Endodermal cell (in vitro differentiated cells): ENCODE results near the gene BACH2. TPM values are rescaled to one million over a fixed set of nuclear protein-coding genes. Genes with fewer than 3 reads are reported as not detected.

Experiments used
- DNase-seq: peaks from one replicate; pipeline ENCODE4 v3.0.0-alpha.2; 2017
- H3K27ac ChIP-seq: 2 replicates; pipeline ENCODE4 v1.5.1; 2013; ENCODE audit warnings: mild to moderate bottlenecking, low read depth, low read length, moderate library complexity
- H3K27me3 ChIP-seq: 2 replicates; pipeline ENCODE4 v1.6.1; 2013; ENCODE audit warnings: mild to moderate bottlenecking, low read length, moderate library complexity; ENCODE audit not compliant: insufficient read depth, control insufficient read depth, poor library complexity, severe bottlenecking
- H3K36me3 ChIP-seq: 2 replicates; pipeline ENCODE4 v1.7.0; 2013; ENCODE audit warnings: mild to moderate bottlenecking, low read length, moderate library complexity; ENCODE audit not compliant: control insufficient read depth, insufficient read depth
- H3K4me1 ChIP-seq: one replicate; pipeline ENCODE4 v1.7.0; 2013; ENCODE audit warnings: low read length; ENCODE audit not compliant: control insufficient read depth, insufficient read depth
- H3K4me3 ChIP-seq: 2 replicates; pipeline ENCODE4 v1.5.1; 2013; ENCODE audit warnings: mild to moderate bottlenecking, low read length, moderate library complexity
- H3K9ac ChIP-seq: 2 replicates; pipeline ENCODE4 v1.6.1; 2013; ENCODE audit warnings: mild to moderate bottlenecking, low read length, moderate library complexity; ENCODE audit not compliant: poor library complexity, severe bottlenecking; ENCODE audit errors: extremely low read depth
- H3K9me3 ChIP-seq: 2 replicates; pipeline ENCODE4 v1.6.1; 2013; ENCODE audit warnings: mild to moderate bottlenecking, low read length, moderate library complexity; ENCODE audit not compliant: control insufficient read depth
- H3K27ac Mint-ChIP-seq: 2 replicates; pipeline ENCODE4 v1.8.0; 2020; ENCODE audit warnings: mixed read lengths
- H3K27me3 Mint-ChIP-seq: 2 replicates; pipeline ENCODE4 v1.8.0; 2021; ENCODE audit warnings: mild to moderate bottlenecking, mixed read lengths; ENCODE audit not compliant: insufficient read depth
- H3K36me3 Mint-ChIP-seq: 2 replicates; pipeline ENCODE4 v1.8.0; 2020; ENCODE audit warnings: low read depth, mixed read lengths
- H3K4me1 Mint-ChIP-seq: 2 replicates; pipeline ENCODE4 v1.8.0; 2020; ENCODE audit warnings: mixed read lengths
- H3K4me3 Mint-ChIP-seq: 2 replicates; pipeline ENCODE4 v1.8.0; 2020; ENCODE audit warnings: mild to moderate bottlenecking, moderate library complexity, mixed read lengths
- H3K9me3 Mint-ChIP-seq: 2 replicates; pipeline ENCODE4 v1.8.0; 2020; ENCODE audit warnings: mild to moderate bottlenecking, mixed read lengths
- CTCF ChIP-seq: fragments of 200-600 bp; sonication (generic); conservative IDR thresholded peaks from 2 replicates; pipeline ENCODE4 v1.5.0; 2021; ENCODE audit warnings: antibody characterized with exemption, mild to moderate bottlenecking
- WGBS, 2 experiments: methylation state at CpG; one replicate each; pipeline versions ENCODE4 v1.1.5 to v1.1.7; 2013; ENCODE audit warnings: missing lambda C conversion rate in 2 of 2, mixed read lengths in 1 of 2; ENCODE audit not compliant: insufficient coverage in 1 of 2, insufficient read length in 1 of 2; 5-methylcytosine and 5-hydroxymethylcytosine counted together
- total RNA-seq, 2 donors: library from RNA; stranded (reverse); fragmentation: NEBNext Ultra II Directional in 1 of 2; extraction: Animal tissue kit (Norgen Biotek cat#: 25700) in 1 of 2; gene quantifications; 2 replicates in 1 of 2; 3 replicates in 1 of 2; pipeline ENCODE4 v1.2.1, GENCODE V29; 2021

The BACH2 gene
- total RNA-seq, 2 donors from 2014 or later = 11.0 to 22.3 TPM

GRCh38 chr6:89917801-89918366, 378.8 kb downstream of the BACH2 start:
- no peaks in the 10 kb centered on the region for H3K4me1 Mint-ChIP-seq
- no peaks in the 10 kb centered on the region for H3K36me3 ChIP-seq
- H3K4me1 ChIP-seq = no peaks in the 10 kb centered on the region
- no peaks in the 10 kb centered on the region for H3K27me3 Mint-ChIP-seq
- no peak overlapping the region for H3K27ac ChIP-seq
- peaks cover 15% of the 10 kb centered on the region for H3K9me3 Mint-ChIP-seq
- peaks cover 12% of the 10 kb centered on the region for H3K9me3 ChIP-seq
- no peak for TF ChIP-seq CTCF
- no peak overlapping the region for H3K27ac Mint-ChIP-seq
- 40 to 82% methylated on average over 1 to 3 of the region's 3 CpGs for WGBS, 2 experiments
- no peak overlapping the region for H3K4me3 ChIP-seq
- no peaks in the 10 kb centered on the region for H3K36me3 Mint-ChIP-seq
- no peaks in the 10 kb centered on the region for H3K27me3 ChIP-seq
- DNase-seq = no peak
- H3K4me3 Mint-ChIP-seq = no peak overlapping the region
- no peak overlapping the region for H3K9ac ChIP-seq

GRCh38 chr6:89917216-89917615, 379.4 kb downstream of the BACH2 start:
- Histone ChIP-seq H3K27me3 (no peaks in the 10 kb centered on the region), H3K9ac (no peak overlapping the region), H3K36me3 (no peaks in the 10 kb centered on the region), H3K9me3 (peaks cover 12% of the 10 kb centered on the region), H3K27ac (no peak overlapping the region), H3K4me3 (no peak overlapping the region), H3K4me1 (no peaks in the 10 kb centered on the region)
- Mint-ChIP-seq H3K9me3 (peaks cover 15% of the 10 kb centered on the region), H3K27ac (no peak overlapping the region), H3K27me3 (no peaks in the 10 kb centered on the region), H3K4me3 (no peak overlapping the region), H3K36me3 (no peaks in the 10 kb centered on the region), H3K4me1 (no peaks in the 10 kb centered on the region)
- 90 to 93% methylated on average over 4 of the region's 4 CpGs for WGBS, 2 experiments
- no peak for TF ChIP-seq CTCF
- no peak for DNase-seq

- peaks cover 15% of the 10 kb centered on the region for H3K9me3 Mint-ChIP-seq
- Histone ChIP-seq H3K9me3 (peaks cover 12% of the 10 kb centered on the region), H3K27ac (no peak overlapping the region), H3K4me3 (no peak overlapping the region), H3K9ac (no peak overlapping the region), H3K27me3 (no peaks in the 10 kb centered on the region), H3K36me3 (no peaks in the 10 kb centered on the region), H3K4me1 (no peaks in the 10 kb centered on the region)
- no peak for TF ChIP-seq CTCF
- H3K27ac Mint-ChIP-seq = no peak overlapping the region
- 93 to 100% methylated on average over 2 to 3 of the region's 3 CpGs for WGBS, 2 experiments
- no peak overlapping the region for H3K4me3 Mint-ChIP-seq
- no peaks in the 10 kb centered on the region for H3K27me3 Mint-ChIP-seq
- no peak for DNase-seq
- H3K36me3 Mint-ChIP-seq = no peaks in the 10 kb centered on the region
- H3K4me1 Mint-ChIP-seq = no peaks in the 10 kb centered on the region
Measured at GRCh38 chr6:89916136-89916920, 380.3 kb downstream of the BACH2 start.
